Prostate gland (tissue), 2 donors: ENCODE data around the gene MRPL58. TPM values are rescaled to one million over a fixed set of nuclear protein-coding genes. Genes with fewer than 3 reads are reported as not detected.

Experiments used
- DNase-seq: peaks from one replicate; pipeline ENCODE4 v3.0.0-alpha.2; 2019; ENCODE audit warnings: low spot score
- H3K27ac ChIP-seq, 2 donors: fragments of 200-600 bp; sonication (generic); 2 replicates each; pipeline ENCODE4 v1.5.1; 2017 to 2019
- H3K27me3 ChIP-seq: fragments of 200-600 bp; sonication (generic); replicated peaks from 2 replicates; pipeline ENCODE4 v1.5.1; 2019; ENCODE audit not compliant: insufficient read depth
- H3K36me3 ChIP-seq, 2 donors: fragments of 200-600 bp; sonication (generic); 1 replicate in 1 of 2; 2 replicates in 1 of 2; pipeline versions ENCODE4 v1.5.1 to v1.8.1; 2017 to 2019
- H3K4me1 ChIP-seq: fragments of 200-600 bp; sonication (generic); replicated peaks from 2 replicates; pipeline ENCODE4 v1.5.1; 2019
- H3K4me3 ChIP-seq, 2 donors: fragments of 200-600 bp; sonication (generic); 2 replicates each; pipeline ENCODE4 v1.5.1; 2017 to 2019
- H3K9me3 ChIP-seq: fragments of 200-600 bp; sonication (generic); 2 replicates; pipeline ENCODE4 v1.5.1; 2017
- POLR2A ChIP-seq: fragments of 450-650 bp; IDR thresholded peaks from one replicate; pipeline ENCODE4 v1.6.1; 2016; ENCODE audit warnings: antibody characterized with exemption, mild to moderate bottlenecking
- POLR2AphosphoS5 ChIP-seq: sonication (generic); formaldehyde crosslinking; IDR thresholded peaks from one replicate; pipeline ENCODE4 v1.6.1; 2017; ENCODE audit warnings: antibody characterized with exemption
- WGBS: methylation state at CpG from one replicate; pipeline ENCODE4 v1.1.5; 2018; 5-methylcytosine and 5-hydroxymethylcytosine counted together
- intact Hi-C: fragments of 100-400 bp; cut with DNase I; formaldehyde crosslinking; loops from one replicate; pipeline ENCODE4 v1.14.2; 2022
- total RNA-seq, 2 donors: library from RNA; depleted of rRNA; stranded (reverse); fragments of >200 nt; gene quantifications; one replicate each; pipeline ENCODE4 v1.1.0, GENCODE V29; 2016
- TF ChIP-seq, protein P1 (sequence below), 4 experiments: fragments of 200-600 bp in 2 of 4; fragments of 450-650 bp in 2 of 4; sonication (generic) in 2 of 4; IDR thresholded peaks; 1 replicate in 3 of 4; 2 replicates in 1 of 4; pipeline ENCODE4 v1.5.1; 2016 to 2019; ENCODE audit warnings: antibody characterized with exemption in 4 of 4, mild to moderate bottlenecking in 2 of 4, moderate library complexity in 2 of 4

Gene MRPL58
- total RNA-seq, 2 donors from 2014 or later: 28.4 to 73.8 TPM

DNA sequence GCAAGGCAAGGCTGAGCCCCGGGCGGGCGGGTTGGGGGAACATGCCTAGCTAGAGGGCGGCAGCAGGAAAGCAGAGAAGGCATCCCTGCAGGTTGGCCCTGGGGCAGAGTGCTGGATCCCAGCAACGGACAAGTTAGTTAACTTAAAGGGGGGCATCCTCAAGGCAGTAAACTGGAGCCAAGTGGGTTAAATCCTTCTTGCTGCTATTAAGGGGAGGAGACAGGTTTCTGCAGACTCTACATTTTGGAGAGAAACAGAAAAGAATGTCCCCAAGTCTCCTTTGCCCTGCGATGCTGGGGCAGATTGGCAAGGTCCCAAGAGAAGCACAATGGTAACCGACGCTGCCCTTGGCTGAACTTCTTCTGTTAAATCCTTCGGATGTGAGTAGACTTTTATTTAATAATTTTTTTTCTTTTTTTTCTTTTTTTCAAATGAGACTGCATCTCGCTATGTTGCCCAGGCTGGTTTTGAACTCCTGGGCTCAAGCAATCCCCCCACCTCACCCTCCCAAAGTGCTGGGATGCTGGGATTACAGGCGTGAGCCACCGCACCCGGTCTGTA is 20.3 kb downstream of the MRPL58 start:
- peak overlapping the region; percentile 73 to 91 for H3K27ac ChIP-seq
- intact Hi-C loops: loop anchor here (5.0 kb wide), 1 partner anchor 70 kb away; no protein-coding TSS in a partner anchor

DNA sequence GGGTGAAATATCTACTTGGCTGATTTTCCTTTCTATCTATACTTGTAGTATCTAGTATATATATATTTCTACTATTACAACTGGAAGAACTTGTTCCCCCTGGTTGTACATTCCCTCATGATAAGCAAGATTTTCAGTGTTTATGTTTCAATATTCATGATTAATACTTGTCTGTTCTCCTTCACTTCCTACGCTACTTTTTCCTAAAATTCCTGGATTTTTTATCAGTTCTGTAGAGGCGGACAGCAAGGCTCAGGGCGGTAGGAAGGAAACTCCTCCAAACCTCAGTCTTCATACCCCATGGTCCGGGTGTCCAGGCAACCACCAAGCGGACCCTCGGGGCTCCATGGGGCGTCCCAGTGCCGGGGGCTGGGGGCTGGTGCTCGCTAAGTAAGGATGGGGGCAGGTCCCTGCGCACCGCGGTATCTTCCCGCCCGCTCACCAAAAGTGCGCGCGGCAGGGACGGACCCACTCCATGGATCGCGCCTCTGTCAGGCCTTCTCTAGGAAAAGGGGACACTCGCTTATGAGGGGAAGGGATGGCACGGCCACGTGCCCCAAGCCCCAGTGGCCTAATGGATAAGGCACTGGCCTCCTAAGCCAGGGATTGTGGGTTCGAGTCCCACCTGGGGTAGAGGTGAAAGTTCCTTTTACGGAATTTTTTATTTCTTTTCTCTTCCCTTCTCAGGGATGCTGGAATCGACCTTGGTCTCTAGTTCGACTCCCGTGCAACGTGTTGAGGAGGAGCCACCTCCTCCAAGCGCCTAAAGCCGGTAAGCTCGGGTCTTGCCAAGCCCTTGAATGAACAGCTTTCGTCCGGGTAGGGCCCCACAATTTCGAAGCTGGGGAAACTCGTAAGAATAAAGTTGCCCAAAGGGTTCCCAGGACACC is 21.1 kb downstream of the MRPL58 start:
- TF ChIP-seq POLR2A: no peak
- TF ChIP-seq POLR2AphosphoS5: peak; percentile 87
- TF ChIP-seq, protein P1, sequence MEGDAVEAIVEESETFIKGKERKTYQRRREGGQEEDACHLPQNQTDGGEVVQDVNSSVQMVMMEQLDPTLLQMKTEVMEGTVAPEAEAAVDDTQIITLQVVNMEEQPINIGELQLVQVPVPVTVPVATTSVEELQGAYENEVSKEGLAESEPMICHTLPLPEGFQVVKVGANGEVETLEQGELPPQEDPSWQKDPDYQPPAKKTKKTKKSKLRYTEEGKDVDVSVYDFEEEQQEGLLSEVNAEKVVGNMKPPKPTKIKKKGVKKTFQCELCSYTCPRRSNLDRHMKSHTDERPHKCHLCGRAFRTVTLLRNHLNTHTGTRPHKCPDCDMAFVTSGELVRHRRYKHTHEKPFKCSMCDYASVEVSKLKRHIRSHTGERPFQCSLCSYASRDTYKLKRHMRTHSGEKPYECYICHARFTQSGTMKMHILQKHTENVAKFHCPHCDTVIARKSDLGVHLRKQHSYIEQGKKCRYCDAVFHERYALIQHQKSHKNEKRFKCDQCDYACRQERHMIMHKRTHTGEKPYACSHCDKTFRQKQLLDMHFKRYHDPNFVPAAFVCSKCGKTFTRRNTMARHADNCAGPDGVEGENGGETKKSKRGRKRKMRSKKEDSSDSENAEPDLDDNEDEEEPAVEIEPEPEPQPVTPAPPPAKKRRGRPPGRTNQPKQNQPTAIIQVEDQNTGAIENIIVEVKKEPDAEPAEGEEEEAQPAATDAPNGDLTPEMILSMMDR (IDR thresholded peaks at IDR 0.05): peak in 1 of 4 experiments; percentile 23
- intact Hi-C loops: loop anchor here (5.0 kb wide), 1 partner anchor 71 kb away; no protein-coding TSS in a partner anchor
- H3K4me3 ChIP-seq: peak overlapping the region; percentile 35 to 52
- peak; percentile 91 for DNase-seq
- peak overlapping the region; percentile 73 to 91 for H3K27ac ChIP-seq
- H3K27me3 ChIP-seq: no peaks in the 10 kb centered on the region
- WGBS: 2% methylated on average over 36 of the region's 36 CpGs
- no peaks in the 10 kb centered on the region for H3K9me3 ChIP-seq
- peaks cover 6% of the 10 kb centered on the region for H3K4me1 ChIP-seq
- H3K36me3 ChIP-seq: no peaks in the 10 kb centered on the region

More for the DNA sequence above, 20.3 kb downstream of the MRPL58 start:
- TF ChIP-seq, protein P1 (IDR thresholded peaks at IDR 0.05): no peak
- TF ChIP-seq POLR2A (no peak), POLR2AphosphoS5 (no peak)
- H3K9me3 ChIP-seq: no peaks in the 10 kb centered on the region
- H3K36me3 ChIP-seq: no peaks in the 10 kb centered on the region
- 3% methylated on average over 13 of the region's 13 CpGs for WGBS
- H3K4me1 ChIP-seq: peaks cover 6% of the 10 kb centered on the region
- peak overlapping the region; percentile 6 to 35 for H3K4me3 ChIP-seq
- no peak for DNase-seq
- H3K27me3 ChIP-seq: no peaks in the 10 kb centered on the region

DNA sequence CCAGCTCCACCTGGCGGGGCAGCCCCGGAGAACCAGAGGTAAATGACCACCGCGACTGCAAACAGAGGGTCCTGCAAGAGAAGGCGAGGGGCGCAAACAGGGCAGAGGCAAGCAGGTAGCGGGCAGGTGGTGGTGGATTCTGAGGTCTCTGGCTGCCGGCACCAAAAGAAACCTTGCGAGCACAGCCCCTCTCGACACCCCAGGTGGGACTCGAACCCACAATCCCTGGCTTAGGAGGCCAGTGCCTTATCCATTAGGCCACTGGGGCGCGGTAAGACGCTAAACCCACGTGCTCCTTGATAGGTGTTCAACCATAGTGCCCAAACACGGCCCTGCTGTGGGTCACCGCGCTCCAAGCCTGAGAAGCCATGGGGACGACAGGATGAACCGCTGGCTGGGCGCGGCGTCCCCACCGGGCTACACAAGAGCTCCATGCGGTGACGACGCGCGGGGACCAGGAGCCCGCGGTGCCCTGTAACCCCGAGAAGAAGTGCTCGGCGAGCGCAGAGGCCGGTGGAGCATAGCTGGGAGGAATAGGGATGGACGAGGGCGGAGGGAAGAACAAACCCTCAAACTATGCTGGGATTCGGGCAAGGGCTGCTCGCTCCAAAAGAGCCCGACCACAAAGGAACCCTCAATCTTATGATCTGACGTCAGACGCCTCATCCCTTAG is 21.9 kb downstream of the MRPL58 start:
- Histone ChIP-seq H3K4me1 (peaks cover 6% of the 10 kb centered on the region), H3K27ac (peak overlapping the region; percentile 73 to 91), H3K4me3 (peak overlapping the region; percentile 35 to 52), H3K27me3 (no peaks in the 10 kb centered on the region), H3K36me3 (no peaks in the 10 kb centered on the region), H3K9me3 (no peaks in the 10 kb centered on the region)
- intact Hi-C loops: loop anchor here (5.0 kb wide), 1 partner anchor 72 kb away; no protein-coding TSS in a partner anchor
- 1% methylated on average over 40 of the region's 43 CpGs for WGBS
- DNase-seq: peak; percentile 79
- TF ChIP-seq POLR2AphosphoS5 (peak; percentile 47), POLR2A (no peak)
- TF ChIP-seq, protein P1 (IDR thresholded peaks at IDR 0.05): no peak

DNA sequence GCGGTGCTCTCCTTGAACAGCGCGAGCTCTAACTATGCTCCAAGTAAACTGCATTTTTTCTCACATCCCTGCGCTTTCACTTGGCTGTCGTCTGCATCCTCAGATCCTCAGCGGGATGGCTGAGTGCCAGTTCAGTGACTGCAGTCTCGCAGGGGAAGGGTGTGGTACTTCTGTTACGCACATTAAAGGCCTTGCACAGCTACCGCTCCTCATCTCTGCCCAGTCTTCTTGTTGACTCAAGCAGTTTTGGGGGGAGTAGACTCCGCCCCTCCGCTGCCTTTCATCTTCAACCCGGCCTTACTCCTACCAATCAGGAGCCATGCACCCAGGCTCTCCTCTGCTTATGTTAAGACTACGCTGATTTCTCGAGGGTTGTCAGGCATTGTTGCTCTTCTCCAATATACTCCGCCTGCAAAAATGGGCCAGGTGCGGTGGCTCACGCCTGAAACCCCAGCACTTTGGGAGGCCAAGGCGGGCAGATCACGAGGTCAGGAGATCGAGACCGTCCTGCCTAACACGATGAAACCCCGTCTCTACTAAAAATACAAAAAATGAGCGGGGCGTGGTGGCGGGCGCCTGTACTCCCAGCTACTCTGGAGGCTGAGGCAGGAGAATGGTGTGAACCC is 24.3 kb downstream of the MRPL58 start:
- intact Hi-C loops: no loop called here
- 62% methylated on average over 27 of the region's 27 CpGs for WGBS
- Histone ChIP-seq H3K27ac (peak overlapping the region; percentile 37 to 91), H3K27me3 (no peaks in the 10 kb centered on the region), H3K36me3 (no peaks in the 10 kb centered on the region), H3K4me1 (peaks cover 6% of the 10 kb centered on the region), H3K4me3 (no peak overlapping the region), H3K9me3 (no peaks in the 10 kb centered on the region)
- TF ChIP-seq POLR2A: peak; percentile 11
- peak; percentile 72 for TF ChIP-seq POLR2AphosphoS5
- TF ChIP-seq, protein P1 (IDR thresholded peaks at IDR 0.05): peak in 1 of 4 experiments; percentile 13
- peak; percentile 78 for DNase-seq
